ENCODE data around the gene RBFOX2.

The RBFOX2 gene

GRCh38 chr22:35985371-35985770, 43.3 kb downstream of the RBFOX2 start:
- no peak for TF ChIP-seq FOXP2 (optimal IDR thresholded peaks at IDR 0.05; ENCODE audit: borderline replicate concordance, extremely low read depth, extremely low read length, insufficient read depth)
- no peak for TF ChIP-seq REST (IDR thresholded peaks at IDR 0.05; ENCODE audit: insufficient read depth in 1 of 2, low read depth in 2 of 2, low read length in 2 of 2)
- TF ChIP-seq POLR2AphosphoS5 (IDR thresholded peaks at IDR 0.05; ENCODE audit: low read depth, low read length): no peak
- TF ChIP-seq SIN3A (IDR thresholded peaks at IDR 0.05; ENCODE audit: borderline replicate concordance, insufficient read depth, low read length): no peak
- no peak for TF ChIP-seq TAF1 (IDR thresholded peaks at IDR 0.05; ENCODE audit: borderline replicate concordance, insufficient read depth, low read length)

DNA sequence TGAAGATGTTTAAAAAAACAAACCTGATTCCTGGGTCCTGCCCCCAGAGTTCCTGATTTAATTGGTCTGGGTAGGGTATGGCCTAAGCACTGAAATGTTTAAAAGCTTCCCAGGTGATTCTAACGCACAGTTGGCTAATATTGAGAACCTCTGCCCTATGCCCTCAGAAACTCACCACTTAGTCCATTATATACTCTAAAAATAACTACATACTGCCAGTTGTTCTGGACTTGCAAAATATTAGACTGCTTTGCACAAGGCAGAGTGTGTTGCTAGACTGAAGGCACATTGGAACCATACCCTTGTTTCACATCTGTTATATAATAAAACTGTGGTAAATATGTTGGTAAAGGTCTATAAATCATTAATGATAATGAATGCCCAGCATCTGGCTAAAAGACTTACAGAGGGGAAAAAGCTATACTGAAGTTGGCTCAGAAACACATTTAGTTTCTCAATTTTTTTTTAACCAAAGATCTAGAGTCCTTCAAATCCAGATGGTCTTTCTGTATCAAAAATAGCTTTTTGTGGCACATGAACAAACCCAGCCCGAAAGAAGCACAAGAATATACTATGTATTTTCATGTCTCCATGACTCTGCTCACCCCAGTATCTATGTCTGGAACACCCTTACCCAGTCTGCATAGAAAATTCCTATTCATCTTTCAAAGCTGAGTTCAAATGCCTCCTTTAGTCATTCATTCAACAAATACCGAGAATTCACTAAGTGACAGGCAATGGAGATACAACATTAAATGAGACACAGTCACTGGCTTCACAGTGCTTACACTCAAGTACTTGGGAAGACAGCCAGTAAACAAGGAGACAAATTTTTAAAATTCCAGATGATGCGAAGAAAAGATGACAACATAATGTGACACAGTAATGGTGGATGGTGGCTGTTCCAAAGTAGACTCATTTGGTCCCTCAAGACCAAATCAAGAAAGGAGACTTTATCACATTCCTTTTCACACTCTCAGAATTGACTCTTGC, 44.1 kb downstream of the RBFOX2 start:
- TF ChIP-seq FOXP2 (optimal IDR thresholded peaks at IDR 0.05; ENCODE audit: borderline replicate concordance, extremely low read depth, extremely low read length, insufficient read depth): no peak
- TF ChIP-seq POLR2AphosphoS5 (IDR thresholded peaks at IDR 0.05; ENCODE audit: low read depth, low read length): no peak
- TF ChIP-seq TAF1 (IDR thresholded peaks at IDR 0.05; ENCODE audit: borderline replicate concordance, insufficient read depth, low read length): no peak
- no peak for TF ChIP-seq SIN3A (IDR thresholded peaks at IDR 0.05; ENCODE audit: borderline replicate concordance, insufficient read depth, low read length)
- no peak for TF ChIP-seq REST (IDR thresholded peaks at IDR 0.05; ENCODE audit: insufficient read depth in 1 of 2, low read depth in 2 of 2, low read length in 2 of 2)

DNA sequence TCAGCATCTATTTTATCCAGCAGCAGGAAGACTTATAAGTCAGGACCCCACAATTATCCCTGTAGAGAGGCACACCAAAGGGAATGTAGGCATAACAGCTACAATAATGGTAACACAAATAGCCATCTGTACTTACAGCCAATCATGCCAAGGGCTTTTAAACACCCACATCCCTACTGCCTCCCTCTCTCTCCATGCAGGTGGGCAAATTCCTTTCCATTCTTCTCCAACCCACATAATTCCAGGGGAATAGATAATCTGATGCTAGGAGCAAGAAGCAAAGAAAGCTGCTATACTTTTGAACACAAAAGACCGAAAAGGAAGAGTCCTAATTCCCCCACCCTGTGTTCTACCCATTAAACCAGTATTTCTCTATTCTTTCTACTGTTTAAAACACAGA, 46.7 kb downstream of the RBFOX2 start:
- TF ChIP-seq TAF1 (IDR thresholded peaks at IDR 0.05; ENCODE audit: borderline replicate concordance, insufficient read depth, low read length): no peak
- TF ChIP-seq POLR2AphosphoS5 (IDR thresholded peaks at IDR 0.05; ENCODE audit: low read depth, low read length): no peak
- TF ChIP-seq FOXP2 (optimal IDR thresholded peaks at IDR 0.05; ENCODE audit: borderline replicate concordance, extremely low read depth, extremely low read length, insufficient read depth): no peak
- no peak for TF ChIP-seq SIN3A (IDR thresholded peaks at IDR 0.05; ENCODE audit: borderline replicate concordance, insufficient read depth, low read length)
- TF ChIP-seq REST (IDR thresholded peaks at IDR 0.05; ENCODE audit: insufficient read depth in 1 of 2, low read depth in 2 of 2, low read length in 2 of 2): no peak

GRCh38 chr22:35978889-35979288, 49.7 kb downstream of the RBFOX2 start:
- no peak for TF ChIP-seq POLR2AphosphoS5 (IDR thresholded peaks at IDR 0.05; ENCODE audit: low read depth, low read length)
- TF ChIP-seq SIN3A (IDR thresholded peaks at IDR 0.05; ENCODE audit: borderline replicate concordance, insufficient read depth, low read length): no peak
- TF ChIP-seq FOXP2 (optimal IDR thresholded peaks at IDR 0.05; ENCODE audit: borderline replicate concordance, extremely low read depth, extremely low read length, insufficient read depth): no peak

DNA sequence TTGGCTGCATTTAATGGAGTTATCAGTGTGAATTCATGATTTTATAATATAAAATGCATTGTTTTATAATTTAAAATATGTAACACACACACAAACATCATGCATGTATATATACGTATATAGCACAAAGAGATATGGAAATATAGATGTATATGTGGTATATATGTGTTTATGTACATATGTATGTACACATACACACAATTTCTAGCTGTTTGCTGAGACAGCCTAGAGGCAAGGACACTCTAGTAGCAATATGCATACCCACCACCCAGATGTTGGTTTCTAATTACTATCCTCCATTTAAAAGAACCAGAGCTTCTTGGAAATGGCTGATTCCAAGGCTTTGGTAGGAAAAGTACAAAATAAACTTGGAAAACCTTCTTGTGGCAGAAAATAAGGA, 50.4 kb downstream of the RBFOX2 start:
- no peak for TF ChIP-seq FOXP2 (optimal IDR thresholded peaks at IDR 0.05; ENCODE audit: borderline replicate concordance, extremely low read depth, extremely low read length, insufficient read depth)
- no peak for TF ChIP-seq POLR2AphosphoS5 (IDR thresholded peaks at IDR 0.05; ENCODE audit: low read depth, low read length)

DNA sequence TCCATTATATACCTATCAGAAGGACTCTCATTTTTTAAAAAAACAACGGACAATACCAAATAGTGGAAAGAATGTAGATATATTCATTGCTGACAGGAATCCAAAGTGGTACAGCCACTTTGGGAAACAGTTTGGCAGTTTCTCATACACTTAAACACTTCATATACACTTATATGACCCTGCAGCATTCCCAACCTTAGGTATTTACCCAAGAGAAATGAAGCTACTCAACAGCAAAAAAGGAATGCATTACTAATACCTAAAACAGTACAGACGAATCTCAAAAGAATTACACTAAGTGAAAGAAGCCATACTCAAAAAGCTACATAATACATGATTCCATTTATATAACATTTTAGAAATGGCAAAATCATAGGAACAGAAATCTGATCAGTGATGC, 51.5 kb downstream of the RBFOX2 start:
- TF ChIP-seq REST (IDR thresholded peaks at IDR 0.05; ENCODE audit: insufficient read depth in 1 of 2, low read depth in 2 of 2, low read length in 2 of 2) (no peak), SIN3A (IDR thresholded peaks at IDR 0.05; ENCODE audit: borderline replicate concordance, insufficient read depth, low read length) (no peak), TAF1 (IDR thresholded peaks at IDR 0.05; ENCODE audit: borderline replicate concordance, insufficient read depth, low read length) (no peak), FOXP2 (optimal IDR thresholded peaks at IDR 0.05; ENCODE audit: borderline replicate concordance, extremely low read depth, extremely low read length, insufficient read depth) (no peak), POLR2AphosphoS5 (IDR thresholded peaks at IDR 0.05; ENCODE audit: low read depth, low read length) (no peak)
